WTC11 (cell line): ENCODE results near the gene CAST. TPM values are rescaled to one million over a fixed set of nuclear protein-coding genes. Genes with fewer than 3 reads are reported as not detected.

Source experiments
- ATAC-seq: fragments of 200-7000 bp; cut with Tn5 transposase; 2 replicates; pipeline ENCODE4 v1.10.0; 2021; ENCODE audit warnings: mild to moderate bottlenecking, moderate library complexity
- CTCF ChIA-PET: fragments of 300-600 bp; sonication (Branson Sonifier 250); formaldehyde crosslinking; loops from one replicate; lab custom pipeline; 2021; ENCODE audit warnings: antibody characterized with exemption; lab: Charles Lee
- POLR2A ChIA-PET: fragments of 350-600 bp; sonication (Branson Sonifier 250); formaldehyde crosslinking; loops from one replicate; lab custom pipeline; 2021; ENCODE audit warnings: antibody characterized with exemption; lab: Charles Lee
- DNase-seq: peaks from one replicate; pipeline ENCODE4 v3.0.0; 2021; ENCODE audit warnings: low spot score
- H3K27ac Mint-ChIP-seq: 2 replicates; pipeline ENCODE4 v1.8.0; 2021; ENCODE audit warnings: mixed read lengths
- H3K27me3 Mint-ChIP-seq: 2 replicates; pipeline ENCODE4 v1.8.0; 2021; ENCODE audit warnings: low read depth, mild to moderate bottlenecking, moderate library complexity, mixed read lengths
- H3K36me3 Mint-ChIP-seq: 2 replicates; pipeline ENCODE4 v1.8.0; 2021; ENCODE audit warnings: mixed read lengths
- H3K4me1 Mint-ChIP-seq: 2 replicates; pipeline ENCODE4 v1.8.0; 2022; ENCODE audit warnings: mixed read lengths
- H3K4me3 Mint-ChIP-seq: 2 replicates; pipeline ENCODE4 v1.8.0; 2021; ENCODE audit warnings: mild to moderate bottlenecking, moderate library complexity, mixed read lengths
- H3K9me3 Mint-ChIP-seq: 2 replicates; pipeline ENCODE4 v1.8.0; 2021; ENCODE audit warnings: mixed read lengths
- EMX1 ChIP-seq: fragments of 250-450 bp; sonication (Bioruptor Pico); IDR thresholded peaks from 2 replicates; pipeline ENCODE4 v1.8.0; 2021; ENCODE audit warnings: mild to moderate bottlenecking
- ETV6 ChIP-seq: sonication (generic); formaldehyde crosslinking; IDR thresholded peaks from 2 replicates; pipeline ENCODE4 v1.8.1; 2022; ENCODE audit warnings: mild to moderate bottlenecking, missing genetic modification reagents
- GTF2I ChIP-seq: fragments of 250-450 bp; sonication (Bioruptor Pico); conservative IDR thresholded peaks from 2 replicates; pipeline ENCODE4 v1.4.0; 2021; ENCODE audit warnings: mild to moderate bottlenecking
- HMGA2 ChIP-seq: fragments of 250-450 bp; sonication (Bioruptor Pico); IDR thresholded peaks from 2 replicates; pipeline ENCODE4 v1.4.0; 2021; ENCODE audit warnings: mild to moderate bottlenecking, moderate library complexity
- IRF1 ChIP-seq: sonication (generic); formaldehyde crosslinking; IDR thresholded peaks from 2 replicates; pipeline ENCODE4 v1.8.0; 2023; ENCODE audit warnings: missing genetic modification reagents
- MYBL2 ChIP-seq: sonication (generic); formaldehyde crosslinking; IDR thresholded peaks from 2 replicates; pipeline ENCODE4 v1.8.1; 2023; ENCODE audit warnings: mild to moderate bottlenecking, moderate library complexity, missing genetic modification reagents
- NR2C2 ChIP-seq: sonication (generic); formaldehyde crosslinking; IDR thresholded peaks from 2 replicates; pipeline ENCODE4 v1.8.0; 2022; ENCODE audit warnings: mild to moderate bottlenecking, missing genetic modification reagents
- OVOL2 ChIP-seq: fragments of 250-450 bp; sonication (Bioruptor Pico); IDR thresholded peaks from 2 replicates; pipeline ENCODE4 v1.9.0; 2021; ENCODE audit warnings: mild to moderate bottlenecking, borderline replicate concordance
- SP1 ChIP-seq: sonication (generic); formaldehyde crosslinking; conservative IDR thresholded peaks from 2 replicates; pipeline ENCODE4 v1.8.1; 2022; ENCODE audit warnings: missing genetic modification reagents
- TEAD4 ChIP-seq: sonication (generic); formaldehyde crosslinking; IDR thresholded peaks from 2 replicates; pipeline ENCODE4 v1.8.0; 2022; ENCODE audit warnings: mild to moderate bottlenecking, missing genetic modification reagents
- ZNF396 ChIP-seq: fragments of 250-450 bp; sonication (Bioruptor Pico); IDR thresholded peaks from 2 replicates; pipeline ENCODE4 v1.8.0; 2021; ENCODE audit warnings: mild to moderate bottlenecking, moderate library complexity, borderline replicate concordance
- total RNA-seq: library from RNA; stranded (reverse); gene quantifications from 3 replicates; pipeline ENCODE4 v1.2.3, GENCODE V29; 2021
- TF ChIP-seq, protein P1 (sequence below): sonication (generic); formaldehyde crosslinking; conservative IDR thresholded peaks from 2 replicates; pipeline ENCODE4 v1.8.1; 2023; ENCODE audit warnings: mild to moderate bottlenecking, low read depth, missing genetic modification reagents, moderate library complexity
- TF ChIP-seq, protein P2 (sequence below): fragments of 200-600 bp; IDR thresholded peaks from 2 replicates; pipeline ENCODE4 v1.8.0; 2022; ENCODE audit warnings: antibody characterized with exemption
- TF ChIP-seq, protein P3 (sequence below): sonication (generic); formaldehyde crosslinking; IDR thresholded peaks from 2 replicates; pipeline ENCODE4 v1.8.1; 2023; ENCODE audit warnings: mild to moderate bottlenecking, missing genetic modification reagents, moderate library complexity
- TF ChIP-seq, protein P4 (sequence below): sonication (generic); formaldehyde crosslinking; IDR thresholded peaks from 2 replicates; pipeline ENCODE4 v1.8.0; 2022; ENCODE audit warnings: mild to moderate bottlenecking, missing genetic modification reagents

CAST gene
- total RNA-seq, 1 experiment from 2014 or later: 40.0 TPM

DNA sequence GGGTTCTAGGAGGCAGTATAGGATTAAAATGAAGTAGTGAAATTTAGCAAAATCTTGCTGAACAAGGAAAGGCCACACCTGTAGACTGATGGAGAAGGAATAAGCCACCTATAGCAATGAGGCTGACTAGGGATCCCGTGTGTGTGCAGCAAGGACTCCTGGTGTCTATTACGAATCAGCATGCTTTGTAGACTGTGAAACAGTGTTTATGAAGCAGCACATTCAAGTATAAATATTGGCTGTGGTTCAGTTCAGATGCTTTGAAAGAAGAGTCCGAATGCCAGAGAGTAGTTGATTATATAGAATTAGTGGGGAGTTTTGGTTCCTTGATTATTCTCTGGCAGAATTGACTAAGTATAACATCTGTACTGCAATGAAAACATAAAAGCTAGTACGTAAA is 41.8 kb downstream of the CAST start (continued):
- TF ChIP-seq, protein P1, sequence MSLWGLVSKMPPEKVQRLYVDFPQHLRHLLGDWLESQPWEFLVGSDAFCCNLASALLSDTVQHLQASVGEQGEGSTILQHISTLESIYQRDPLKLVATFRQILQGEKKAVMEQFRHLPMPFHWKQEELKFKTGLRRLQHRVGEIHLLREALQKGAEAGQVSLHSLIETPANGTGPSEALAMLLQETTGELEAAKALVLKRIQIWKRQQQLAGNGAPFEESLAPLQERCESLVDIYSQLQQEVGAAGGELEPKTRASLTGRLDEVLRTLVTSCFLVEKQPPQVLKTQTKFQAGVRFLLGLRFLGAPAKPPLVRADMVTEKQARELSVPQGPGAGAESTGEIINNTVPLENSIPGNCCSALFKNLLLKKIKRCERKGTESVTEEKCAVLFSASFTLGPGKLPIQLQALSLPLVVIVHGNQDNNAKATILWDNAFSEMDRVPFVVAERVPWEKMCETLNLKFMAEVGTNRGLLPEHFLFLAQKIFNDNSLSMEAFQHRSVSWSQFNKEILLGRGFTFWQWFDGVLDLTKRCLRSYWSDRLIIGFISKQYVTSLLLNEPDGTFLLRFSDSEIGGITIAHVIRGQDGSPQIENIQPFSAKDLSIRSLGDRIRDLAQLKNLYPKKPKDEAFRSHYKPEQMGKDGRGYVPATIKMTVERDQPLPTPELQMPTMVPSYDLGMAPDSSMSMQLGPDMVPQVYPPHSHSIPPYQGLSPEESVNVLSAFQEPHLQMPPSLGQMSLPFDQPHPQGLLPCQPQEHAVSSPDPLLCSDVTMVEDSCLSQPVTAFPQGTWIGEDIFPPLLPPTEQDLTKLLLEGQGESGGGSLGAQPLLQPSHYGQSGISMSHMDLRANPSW (CRISPR knock-in tag): no peak

DNA sequence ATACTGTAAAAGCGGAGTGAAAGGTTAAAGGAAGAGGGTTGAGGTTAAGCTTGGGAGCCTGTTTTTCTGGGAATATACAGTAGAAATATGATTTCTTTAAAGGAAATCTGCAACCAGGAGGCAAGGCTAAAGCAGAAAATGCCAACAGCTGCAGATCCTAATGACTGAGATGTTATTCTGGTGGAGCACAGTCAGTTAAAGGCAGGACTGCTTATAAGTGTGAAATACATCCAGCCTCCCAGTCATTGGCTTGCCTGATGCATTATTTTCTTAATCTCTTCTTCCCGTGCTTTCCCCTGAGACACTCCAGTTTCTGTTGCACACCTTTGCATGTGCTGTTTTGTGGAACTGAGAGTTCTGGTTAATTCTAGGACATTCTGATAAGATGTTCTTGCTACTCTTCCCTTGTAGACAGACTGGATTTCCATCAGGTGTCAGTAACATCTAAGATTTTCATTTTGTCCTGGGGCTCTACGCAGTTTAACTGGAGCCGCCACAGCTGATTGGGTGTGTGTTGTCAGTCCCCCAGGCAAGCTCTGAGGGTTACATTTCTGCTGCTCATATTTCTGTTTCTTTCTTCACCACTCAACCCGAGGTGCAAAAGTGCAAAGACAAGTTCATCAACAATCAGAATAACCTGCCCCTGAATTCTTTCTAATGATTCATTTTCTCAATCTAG is 44.4 kb downstream of the CAST start:
- ChIA-PET POLR2A (no interaction called here), CTCF (no interaction called here)
- Mint-ChIP-seq H3K27ac (no peak overlapping the region), H3K4me3 (no peak overlapping the region), H3K4me1 (peaks cover 10% of the 10 kb centered on the region), H3K9me3 (no peaks in the 10 kb centered on the region), H3K27me3 (peaks cover 8% of the 10 kb centered on the region; the same call in 1 of the 2 replicates), H3K36me3 (no peaks in the 10 kb centered on the region)
- DNase-seq (no peak), ATAC-seq (no peak)
- TF ChIP-seq OVOL2 (CRISPR knock-in tag) (no peak), EMX1 (CRISPR knock-in tag) (no peak)
- TF ChIP-seq, protein P2, sequence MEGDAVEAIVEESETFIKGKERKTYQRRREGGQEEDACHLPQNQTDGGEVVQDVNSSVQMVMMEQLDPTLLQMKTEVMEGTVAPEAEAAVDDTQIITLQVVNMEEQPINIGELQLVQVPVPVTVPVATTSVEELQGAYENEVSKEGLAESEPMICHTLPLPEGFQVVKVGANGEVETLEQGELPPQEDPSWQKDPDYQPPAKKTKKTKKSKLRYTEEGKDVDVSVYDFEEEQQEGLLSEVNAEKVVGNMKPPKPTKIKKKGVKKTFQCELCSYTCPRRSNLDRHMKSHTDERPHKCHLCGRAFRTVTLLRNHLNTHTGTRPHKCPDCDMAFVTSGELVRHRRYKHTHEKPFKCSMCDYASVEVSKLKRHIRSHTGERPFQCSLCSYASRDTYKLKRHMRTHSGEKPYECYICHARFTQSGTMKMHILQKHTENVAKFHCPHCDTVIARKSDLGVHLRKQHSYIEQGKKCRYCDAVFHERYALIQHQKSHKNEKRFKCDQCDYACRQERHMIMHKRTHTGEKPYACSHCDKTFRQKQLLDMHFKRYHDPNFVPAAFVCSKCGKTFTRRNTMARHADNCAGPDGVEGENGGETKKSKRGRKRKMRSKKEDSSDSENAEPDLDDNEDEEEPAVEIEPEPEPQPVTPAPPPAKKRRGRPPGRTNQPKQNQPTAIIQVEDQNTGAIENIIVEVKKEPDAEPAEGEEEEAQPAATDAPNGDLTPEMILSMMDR: no peak
- TF ChIP-seq, protein P3, sequence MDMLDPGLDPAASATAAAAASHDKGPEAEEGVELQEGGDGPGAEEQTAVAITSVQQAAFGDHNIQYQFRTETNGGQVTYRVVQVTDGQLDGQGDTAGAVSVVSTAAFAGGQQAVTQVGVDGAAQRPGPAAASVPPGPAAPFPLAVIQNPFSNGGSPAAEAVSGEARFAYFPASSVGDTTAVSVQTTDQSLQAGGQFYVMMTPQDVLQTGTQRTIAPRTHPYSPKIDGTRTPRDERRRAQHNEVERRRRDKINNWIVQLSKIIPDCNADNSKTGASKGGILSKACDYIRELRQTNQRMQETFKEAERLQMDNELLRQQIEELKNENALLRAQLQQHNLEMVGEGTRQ (CRISPR knock-in tag): no peak

- Mint-ChIP-seq H3K27me3 (peaks cover 8% of the 10 kb centered on the region; the same call in 1 of the 2 replicates), H3K9me3 (no peaks in the 10 kb centered on the region), H3K27ac (no peak overlapping the region), H3K4me1 (peaks cover 5% of the 10 kb centered on the region), H3K4me3 (no peak overlapping the region), H3K36me3 (no peaks in the 10 kb centered on the region)
- CTCF ChIA-PET: no interaction called here
- TF ChIP-seq HMGA2 (CRISPR knock-in tag): no peak
- TF ChIP-seq MYBL2 (CRISPR knock-in tag): no peak
- TF ChIP-seq, protein P4, sequence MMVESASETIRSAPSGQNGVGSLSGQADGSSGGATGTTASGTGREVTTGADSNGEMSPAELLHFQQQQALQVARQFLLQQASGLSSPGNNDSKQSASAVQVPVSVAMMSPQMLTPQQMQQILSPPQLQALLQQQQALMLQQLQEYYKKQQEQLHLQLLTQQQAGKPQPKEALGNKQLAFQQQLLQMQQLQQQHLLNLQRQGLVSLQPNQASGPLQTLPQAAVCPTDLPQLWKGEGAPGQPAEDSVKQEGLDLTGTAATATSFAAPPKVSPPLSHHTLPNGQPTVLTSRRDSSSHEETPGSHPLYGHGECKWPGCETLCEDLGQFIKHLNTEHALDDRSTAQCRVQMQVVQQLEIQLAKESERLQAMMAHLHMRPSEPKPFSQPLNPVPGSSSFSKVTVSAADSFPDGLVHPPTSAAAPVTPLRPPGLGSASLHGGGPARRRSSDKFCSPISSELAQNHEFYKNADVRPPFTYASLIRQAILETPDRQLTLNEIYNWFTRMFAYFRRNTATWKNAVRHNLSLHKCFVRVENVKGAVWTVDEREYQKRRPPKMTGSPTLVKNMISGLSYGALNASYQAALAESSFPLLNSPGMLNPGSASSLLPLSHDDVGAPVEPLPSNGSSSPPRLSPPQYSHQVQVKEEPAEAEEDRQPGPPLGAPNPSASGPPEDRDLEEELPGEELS (CRISPR knock-in tag): no peak
- TF ChIP-seq NR2C2 (CRISPR knock-in tag): no peak
- no peak for TF ChIP-seq SP1 (CRISPR knock-in tag)
- TF ChIP-seq ZNF396 (CRISPR knock-in tag): no peak
- TF ChIP-seq ETV6: no peak
- TF ChIP-seq GTF2I (CRISPR knock-in tag): no peak
- no peak for TF ChIP-seq IRF1
- TF ChIP-seq TEAD4 (CRISPR knock-in tag): no peak
- DNase-seq (no peak), ATAC-seq (no peak)
- POLR2A ChIA-PET: no interaction called here
Measured at GRCh38 chr5:96708600-96708999, 46.4 kb downstream of the CAST start.
